ENCODE data around the gene ATF6B.

Gene ATF6B

DNA sequence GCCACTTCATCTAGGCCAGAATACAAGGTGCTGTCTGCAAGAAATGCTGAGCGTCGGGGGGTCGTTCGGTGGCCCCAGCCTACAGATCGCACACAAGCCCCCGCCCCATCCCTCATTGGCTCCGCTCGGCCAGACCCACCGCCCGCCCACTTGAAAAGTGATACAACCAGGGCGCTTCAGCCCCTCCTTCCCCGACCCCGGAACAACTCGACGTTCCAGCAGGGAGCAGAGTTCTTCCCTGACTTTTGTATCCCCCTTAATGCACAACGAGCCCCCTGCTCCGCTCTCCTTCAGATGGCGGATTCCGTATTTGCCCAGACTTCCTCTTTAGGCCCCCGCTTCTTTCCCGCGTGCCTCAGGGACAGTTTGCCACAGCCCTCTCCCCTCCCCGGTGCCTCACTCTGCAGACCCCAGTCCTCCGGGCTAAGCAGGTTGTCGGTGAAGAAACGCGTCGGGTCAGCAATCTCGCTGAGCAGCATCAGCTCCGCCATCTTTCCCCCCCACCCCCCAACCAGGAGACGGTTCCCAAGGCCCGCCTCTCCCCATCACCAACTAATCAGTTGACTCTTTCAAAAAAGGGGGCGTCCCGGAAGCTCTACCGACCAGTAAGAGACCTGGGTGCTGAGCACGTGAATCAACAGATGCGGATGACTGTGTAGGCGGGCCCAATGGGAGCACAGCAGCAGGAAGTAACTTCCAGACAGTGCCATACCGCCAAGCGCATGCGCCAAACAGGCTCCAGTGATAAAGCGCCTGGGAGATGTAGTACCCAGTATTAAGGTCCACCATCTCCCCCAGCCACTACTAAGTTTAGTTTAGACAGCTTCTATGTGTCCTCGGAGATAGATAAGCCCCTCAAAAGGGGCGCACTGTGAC is at the start of gene ATF6B:
TSS of gene ATF6B (minus strand) at position 530 of the 876 bp plus-strand sequence. CDS start at position 491, 39 bp downstream.
- peak; percentile 100 for DNase-seq

DNA sequence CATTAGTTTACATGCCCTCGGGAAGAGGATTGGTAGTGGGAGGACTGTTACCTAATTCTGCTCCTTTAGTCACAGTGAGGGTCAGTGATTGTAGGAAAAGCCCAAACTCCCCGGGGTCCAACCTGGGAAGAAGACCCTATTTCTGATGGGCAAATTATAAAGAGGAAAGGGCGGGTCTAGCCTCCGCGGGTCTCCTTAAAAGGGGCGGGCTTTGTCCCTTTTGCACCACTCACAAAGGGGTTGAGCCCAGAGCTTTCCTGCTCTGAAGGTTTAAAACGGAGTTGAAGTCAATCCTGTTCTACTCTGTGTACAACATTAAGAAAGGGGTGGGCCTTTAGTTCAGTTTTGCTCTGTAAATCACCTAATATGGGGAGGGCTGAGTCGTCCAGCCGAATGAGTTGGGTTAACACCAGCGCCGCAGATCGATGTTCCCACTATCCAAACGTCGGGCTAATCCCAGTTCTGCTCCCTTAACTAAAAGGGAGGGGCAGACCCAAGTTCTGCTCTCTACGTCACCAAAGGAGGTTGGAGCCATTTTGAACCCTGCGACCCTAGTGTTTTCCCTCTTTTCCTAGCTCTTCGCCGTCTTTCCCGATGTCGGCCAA is 49.2 kb upstream of the ATF6B start:
- DNase-seq = no peak

DNA sequence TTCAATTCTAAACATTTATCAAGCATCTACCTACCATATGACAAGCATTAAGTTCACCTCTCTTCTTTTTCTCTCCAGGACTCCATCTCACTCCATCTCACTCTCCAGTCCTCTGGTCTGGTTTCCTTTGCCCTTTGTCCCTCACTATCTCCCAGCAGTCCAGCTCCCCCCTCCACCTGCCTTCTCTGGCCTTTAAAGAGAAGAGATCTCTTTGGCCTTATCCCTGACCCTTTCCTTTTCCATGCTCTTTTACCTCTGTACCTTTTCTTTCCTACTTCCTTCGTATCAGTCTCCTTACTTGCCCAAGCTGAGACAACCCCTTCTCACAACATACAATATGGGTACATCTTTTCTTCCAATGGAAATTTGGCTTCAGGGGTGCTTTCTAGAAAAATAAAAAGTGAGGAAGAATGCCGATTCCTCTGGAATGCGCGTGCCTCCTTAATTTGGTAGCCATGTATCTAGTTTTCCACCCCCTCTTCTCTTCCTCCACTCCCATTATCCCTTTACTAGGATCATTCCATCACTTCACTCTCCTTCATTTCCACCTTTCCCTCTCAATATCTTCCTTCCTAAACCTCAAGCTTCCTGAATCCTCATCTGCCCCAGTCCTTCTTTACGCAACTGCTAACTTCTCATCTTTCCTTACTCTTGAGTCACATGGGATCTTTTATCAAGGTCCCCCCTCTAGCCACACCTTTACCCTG is 48.6 kb upstream of the ATF6B start:
- peak; percentile 51 for DNase-seq

DNA sequence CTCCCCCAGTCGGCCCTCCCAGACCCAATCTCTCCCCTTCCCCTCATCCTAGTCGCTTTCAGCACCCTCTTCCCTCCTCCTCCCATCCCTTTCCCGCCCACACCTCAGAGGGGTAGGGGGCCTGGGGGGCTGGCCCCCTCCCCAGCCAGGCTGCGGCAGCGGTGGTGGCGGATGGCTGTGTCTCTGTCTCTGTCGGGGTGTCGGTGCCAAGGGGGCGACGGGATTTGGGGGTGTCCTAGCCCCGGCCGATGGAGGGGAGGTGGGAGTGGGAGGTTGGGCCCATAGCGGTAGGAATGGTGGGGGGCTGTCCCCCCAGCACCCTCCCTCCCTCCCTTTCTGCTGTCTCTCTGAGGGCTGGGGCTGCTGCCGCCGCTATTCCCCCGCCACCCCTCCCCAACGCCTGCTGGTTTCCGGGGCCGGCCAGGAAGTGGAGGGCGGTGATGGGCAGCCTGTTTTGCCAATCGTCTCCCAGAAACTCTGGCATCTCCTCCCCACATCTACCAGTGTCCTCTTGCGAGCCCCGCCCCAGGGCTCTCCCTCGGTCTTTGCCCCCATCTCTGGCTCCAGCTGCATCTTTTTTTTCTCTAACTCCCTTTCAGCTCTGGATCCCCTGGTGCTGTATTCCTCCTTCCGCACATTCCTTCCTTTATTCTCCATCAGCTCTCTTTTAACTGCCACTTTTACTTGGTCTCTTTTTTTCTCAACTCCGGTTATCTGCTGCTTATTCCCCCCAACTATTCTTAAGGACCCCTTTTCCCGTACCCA is 47.8 kb upstream of the ATF6B start, which contains the start of gene AGPAT1:
TSS of gene AGPAT1 (minus strand) at position 374 of the 765 bp plus-strand sequence. CDS start 4,588 bp downstream, outside the sequence.
- peak; percentile 97 for DNase-seq

DNA sequence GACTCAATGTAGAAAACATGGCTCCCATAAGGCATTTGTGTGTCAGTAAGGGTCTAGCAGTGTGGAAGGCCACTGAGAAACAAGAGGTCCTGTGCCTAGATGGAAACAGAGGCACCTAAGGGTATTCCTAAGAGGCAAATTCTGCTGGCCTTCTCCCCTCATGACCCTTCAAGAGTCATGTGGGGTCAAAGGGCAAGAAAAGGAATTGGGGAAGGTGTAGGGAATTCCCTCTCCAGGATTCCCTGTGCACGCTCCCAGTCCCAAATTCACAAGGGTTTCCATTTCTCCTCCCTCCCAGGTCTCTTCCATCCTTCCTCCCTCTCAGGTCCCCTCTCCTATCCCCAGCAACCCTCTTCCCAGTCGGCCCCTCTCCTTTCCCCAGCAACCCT is 47.3 kb upstream of the ATF6B start:
- no peak for DNase-seq

DNA sequence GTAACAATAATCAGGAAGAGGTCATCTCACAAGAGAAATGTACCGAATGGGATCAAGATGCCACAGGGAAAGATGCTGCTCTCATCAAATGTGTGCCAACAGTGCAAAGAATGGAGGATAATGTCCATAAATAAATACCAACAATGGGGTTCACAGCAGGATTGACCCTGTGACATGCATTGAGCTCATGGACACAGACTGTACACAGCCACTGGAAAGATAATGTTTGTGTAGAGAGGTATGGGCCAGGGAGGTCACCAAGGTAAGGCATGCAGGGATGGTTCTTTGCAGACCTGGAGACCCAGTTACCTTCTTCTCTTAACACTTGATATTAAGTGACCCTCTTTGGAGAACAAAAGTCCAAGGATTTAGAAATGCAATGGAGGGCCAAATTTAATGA is 46.4 kb upstream of the ATF6B start:
- no peak for DNase-seq

DNA sequence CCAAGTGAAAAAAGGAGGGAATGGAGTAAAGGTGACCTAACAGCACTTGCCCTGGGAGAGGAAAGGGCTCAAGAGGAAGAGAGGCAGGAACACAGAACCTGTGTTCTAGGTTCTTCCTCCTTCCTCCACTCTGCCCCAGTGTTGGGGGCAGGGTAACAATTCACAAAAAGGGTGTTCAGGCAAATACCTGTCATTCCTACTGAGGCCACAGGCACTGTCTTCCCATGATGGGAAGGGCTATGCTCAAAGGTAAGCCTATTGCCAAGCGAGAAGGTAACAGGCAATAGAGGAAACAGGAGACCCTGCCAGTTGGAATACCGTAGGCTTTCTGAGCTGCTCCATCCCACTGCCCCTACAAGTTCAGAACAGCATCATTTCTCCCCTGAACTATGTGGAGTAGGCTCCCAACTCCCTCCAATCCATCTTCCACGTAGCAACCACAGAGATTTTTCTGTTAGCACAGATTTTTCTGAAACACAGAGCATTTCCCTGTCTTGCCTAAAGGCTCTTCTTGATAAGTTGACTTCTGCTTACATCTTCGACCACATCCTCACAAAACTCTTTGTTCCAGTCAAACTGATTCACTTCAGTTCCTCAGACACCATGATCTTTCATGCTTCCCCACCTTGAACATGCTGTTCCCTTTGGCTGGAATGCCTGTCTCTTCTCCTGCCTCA is 45.1 kb upstream of the ATF6B start:
- no peak for DNase-seq

DNA sequence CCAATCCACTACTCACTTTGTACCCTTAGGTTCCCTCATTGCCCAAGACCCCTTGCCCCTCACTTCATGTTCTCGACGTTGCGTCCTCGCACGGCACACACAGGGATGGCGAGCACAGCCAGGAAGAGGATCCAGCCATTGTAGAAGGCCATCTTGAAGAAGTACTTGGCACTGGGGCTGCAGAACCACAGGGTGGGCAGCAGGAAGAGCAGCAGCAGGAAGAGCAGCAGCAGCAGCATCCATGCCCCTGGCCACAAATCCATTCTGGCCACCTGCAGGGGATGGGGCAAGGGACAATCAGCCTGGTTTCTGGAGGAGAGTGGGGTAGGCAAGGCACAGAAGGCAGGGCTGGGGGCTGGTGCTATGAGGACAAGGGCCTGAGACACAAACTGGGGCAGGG is 43.2 kb upstream of the ATF6B start:
- DNase-seq = no peak

DNA sequence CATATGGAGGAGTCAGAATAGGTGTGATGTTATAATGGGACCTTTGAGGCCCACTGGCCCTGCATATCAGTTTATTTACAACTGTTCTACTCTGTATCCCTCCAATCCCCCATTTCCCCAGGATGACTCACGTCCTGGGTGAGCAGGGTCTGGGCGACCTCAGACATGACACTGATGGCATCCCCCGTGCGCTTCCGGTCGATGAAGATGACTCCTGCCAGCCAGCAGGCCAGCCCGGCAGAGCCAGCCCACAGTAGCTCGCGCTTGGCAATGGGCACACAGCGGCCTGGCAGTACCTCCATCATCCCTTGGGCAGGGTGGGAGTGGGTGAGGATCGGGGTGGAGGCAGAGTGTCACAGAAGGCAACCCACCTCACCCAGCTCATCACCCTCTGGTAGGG is 42.2 kb upstream of the ATF6B start:
- no peak for DNase-seq

DNA sequence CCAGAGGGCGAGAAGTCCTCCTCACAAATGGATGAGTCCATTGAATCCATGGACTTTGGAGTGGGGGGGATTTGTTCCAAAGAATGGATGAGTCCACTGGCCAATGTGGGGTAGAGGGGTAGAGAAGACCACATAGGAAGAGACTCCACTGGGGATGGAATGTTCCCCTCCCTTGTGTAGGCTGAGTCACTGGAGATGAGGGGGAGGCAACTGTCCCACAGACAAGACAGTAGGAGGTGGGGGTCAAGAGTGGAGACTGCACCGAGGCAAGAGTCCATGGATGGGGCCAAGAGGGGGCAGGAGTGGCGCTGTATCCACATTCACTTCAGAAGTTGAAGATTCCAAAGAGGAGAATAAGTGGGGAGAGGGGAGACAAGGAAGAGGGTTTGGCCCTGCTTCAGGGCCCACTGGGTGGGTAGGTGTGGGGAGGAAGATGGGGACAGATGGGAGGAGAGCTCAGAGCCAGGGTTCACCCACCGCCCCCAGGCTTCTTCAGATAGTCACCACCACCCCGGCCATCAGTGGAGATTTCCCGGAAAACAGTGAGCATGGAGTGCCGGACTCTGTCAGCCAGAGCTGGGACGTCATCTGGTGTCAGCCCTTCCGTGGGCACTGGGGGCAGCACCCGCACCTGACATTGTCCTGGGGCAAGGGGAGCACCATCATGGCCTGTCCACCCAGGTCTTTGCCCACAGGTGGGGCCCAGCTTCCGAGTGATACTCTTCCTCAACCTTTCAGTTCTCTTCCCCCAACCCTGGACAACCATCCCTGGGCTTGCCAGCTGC is 41.0 kb upstream of the ATF6B start:
- peak; percentile 36 for DNase-seq

DNA sequence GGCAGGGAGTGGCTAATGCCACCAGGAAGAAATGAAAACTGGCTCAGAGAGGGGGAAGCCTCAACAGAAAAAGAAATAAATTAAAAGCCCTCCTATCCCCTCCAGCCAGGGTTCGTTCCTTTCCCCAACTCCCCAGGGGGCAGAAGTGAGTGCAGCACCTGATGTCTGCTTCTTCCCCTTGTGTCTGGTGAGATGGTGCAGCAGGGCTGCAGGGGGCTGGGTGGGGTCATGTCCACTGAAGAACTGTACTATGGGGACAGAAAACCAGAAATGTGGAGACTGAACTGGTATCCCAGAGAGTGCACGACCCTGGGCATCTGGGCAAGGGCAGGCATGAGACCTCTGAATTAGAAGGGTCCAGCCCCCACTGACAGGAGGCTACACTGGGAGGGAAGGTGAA is 40.3 kb upstream of the ATF6B start:
- no peak for DNase-seq

DNA sequence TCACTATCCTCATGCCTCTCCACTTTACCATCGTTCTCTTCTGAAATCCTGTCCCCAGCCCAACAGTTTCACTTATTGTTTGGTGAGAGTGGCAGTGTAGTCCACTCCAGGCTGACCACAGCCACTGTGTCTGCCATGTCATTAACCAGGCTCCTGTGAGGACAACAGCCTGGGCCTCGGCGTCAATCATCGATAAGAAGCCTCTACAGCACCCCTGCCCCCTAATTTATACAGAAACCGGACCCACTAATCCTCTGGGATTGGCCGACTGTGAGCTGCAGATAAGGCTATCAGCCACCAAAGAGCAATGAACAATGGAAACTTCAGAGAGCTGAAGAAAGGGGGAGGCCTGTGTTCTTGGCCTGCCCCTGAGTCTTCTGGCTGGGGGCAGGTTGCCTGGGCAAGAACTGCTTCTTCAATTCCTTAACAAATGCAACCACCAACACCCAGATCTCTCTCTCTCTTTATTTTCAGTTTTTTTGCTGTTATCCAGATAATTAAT is 39.8 kb upstream of the ATF6B start:
- DNase-seq = no peak

DNA sequence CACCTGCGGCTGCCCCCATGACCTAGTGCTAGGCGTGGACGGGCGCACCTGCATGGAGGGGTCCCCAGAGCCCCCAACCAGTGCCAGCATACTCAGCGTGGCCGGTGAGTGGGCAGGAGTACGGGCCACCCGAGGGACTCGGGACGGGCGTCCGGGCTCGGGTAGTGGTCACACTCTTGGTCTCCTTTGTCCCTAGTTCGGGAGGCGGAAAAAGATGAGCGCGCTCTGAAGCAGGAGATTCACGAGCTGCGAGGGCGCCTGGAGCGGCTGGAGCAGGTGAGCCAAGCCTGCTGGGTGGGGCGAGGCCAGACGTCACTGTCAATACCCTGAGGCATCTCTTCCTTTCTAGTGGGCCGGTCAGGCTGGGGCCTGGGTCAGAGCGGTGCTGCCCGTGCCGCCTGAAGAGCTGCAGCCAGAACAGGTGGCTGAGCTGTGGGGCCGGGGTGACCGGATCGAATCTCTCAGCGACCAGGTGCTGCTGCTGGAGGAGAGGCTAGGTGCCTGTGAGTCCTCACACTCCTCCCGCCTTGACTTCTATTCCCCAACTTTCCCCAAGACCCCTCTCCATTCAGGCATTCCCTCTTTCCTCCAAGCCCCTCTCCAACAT is 39.2 kb upstream of the ATF6B start:
- DNase-seq = no peak

DNA sequence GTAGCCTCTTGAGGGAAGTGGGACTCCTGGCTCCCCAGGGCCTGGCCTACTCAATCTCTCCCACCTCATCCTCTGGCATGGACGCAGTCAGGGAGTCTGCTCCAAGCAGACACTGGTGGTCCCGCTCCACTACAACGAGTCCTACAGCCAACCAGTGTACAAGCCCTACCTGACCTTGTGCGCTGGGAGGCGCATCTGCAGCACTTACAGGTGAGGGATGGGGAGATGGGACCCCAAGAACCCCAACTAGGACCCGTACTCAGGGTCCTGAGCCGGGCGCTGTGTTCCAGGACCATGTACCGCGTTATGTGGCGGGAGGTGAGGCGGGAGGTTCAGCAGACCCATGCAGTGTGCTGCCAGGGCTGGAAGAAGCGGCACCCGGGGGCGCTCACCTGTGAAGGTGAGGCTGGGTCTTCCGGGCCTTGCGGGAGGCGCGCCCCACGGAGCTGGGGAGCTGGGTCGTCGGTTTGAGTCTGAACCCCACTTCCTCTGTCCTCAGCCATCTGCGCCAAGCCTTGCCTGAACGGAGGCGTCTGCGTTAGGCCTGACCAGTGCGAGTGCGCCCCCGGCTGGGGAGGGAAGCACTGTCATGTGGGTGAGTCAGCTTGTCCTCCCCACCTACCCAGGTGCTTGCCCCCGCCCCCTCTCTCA is 38.5 kb upstream of the ATF6B start:
- no peak for DNase-seq

DNA sequence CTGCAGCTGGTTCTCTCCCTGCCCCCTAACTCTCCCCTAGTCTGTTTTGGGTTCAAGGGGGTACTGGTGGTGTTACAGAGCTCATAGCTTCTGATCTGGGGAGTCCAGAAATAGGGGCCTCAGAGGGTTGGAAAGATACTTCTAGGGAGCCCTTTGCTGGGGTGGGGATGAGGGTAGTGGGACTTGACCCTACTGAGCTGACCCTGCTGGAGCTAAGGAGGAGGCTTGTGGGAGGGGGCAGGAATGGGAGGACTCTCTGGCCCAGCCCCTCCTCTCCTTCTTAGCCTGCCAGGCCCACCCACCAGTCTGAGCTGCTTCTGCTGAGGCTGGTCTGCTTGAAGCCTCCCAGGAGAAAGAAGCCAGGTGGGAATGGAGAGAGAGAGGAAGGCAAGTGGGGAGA is 36.2 kb upstream of the ATF6B start, which contains the start of gene EGFL8:
TSS of gene EGFL8 (plus strand) at position 301 of the 400 bp plus-strand sequence. CDS start 1,571 bp downstream, outside the sequence.
- DNase-seq = no peak

DNA sequence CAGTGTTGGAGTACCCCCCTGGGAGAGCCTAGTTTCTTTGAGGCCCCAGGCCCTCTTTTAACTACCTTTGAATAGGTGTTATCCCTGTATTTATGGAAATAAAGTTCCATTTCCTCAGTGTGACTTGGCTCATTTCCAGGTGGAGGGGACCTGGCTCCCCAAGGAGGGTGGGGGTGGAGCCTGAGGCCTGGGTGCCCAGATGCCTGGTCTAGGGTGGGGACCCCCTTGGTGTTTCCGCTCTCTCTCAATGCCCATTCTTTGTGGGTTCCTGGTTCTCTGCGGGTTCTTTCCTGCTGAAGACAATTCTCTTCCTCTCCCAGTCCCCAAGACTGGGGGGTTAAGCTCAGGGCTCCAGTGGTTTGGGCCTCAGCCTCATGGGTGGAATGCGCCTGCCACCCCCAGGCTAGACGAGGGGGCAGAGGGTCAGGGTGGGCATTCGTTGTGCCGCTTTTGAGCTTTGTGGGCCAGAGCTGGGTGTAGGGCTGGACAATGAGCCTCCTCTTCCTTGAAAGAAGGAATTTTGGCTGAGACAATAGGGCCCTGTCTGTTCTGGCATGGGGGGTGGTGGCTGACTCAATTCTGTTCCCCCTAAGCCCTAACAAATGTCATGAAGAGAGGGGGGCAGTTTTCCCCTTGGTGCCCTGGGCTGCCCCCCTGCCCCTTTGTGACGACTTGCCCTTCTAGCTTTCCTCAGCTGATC is 35.7 kb upstream of the ATF6B start:
- DNase-seq = no peak

DNA sequence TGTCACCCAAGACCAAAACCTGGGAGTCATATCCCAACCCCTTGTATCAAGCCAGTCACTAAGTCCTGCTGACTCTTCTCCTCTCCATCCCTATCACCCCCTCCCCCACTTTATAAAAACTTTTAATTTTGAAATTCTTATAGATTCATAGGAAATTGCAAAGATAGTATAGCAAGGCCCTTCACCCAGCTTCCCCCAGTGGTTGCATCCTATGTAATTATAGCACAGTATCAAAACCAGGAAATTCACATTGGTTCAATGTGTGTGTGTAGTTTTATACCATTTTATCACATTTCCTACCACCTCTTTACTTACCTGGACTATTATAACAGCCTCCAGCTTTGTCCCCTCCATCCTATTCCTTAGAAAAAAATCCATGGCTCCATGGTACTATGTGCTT is 30.0 kb upstream of the ATF6B start:
- DNase-seq = no peak

DNA sequence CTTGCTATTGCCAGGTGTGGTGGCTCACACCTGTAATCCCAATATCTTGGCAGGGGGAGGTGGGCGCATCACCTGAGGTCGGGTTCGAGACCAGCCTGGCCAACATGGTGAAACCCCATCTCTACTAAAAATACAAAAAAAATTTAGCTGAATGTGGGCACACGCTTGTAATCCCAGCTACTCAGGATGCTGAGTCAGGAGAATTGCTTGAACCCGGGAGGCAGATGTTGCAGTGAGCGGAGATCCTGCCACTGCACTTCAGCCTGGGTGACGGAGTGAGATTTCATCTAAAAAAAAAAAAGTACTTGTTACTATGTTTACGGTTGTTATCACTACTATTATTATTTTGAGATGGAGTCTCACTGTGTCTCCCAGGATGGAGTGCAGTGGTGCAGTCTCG is 28.8 kb upstream of the ATF6B start:
- DNase-seq = no peak

DNA sequence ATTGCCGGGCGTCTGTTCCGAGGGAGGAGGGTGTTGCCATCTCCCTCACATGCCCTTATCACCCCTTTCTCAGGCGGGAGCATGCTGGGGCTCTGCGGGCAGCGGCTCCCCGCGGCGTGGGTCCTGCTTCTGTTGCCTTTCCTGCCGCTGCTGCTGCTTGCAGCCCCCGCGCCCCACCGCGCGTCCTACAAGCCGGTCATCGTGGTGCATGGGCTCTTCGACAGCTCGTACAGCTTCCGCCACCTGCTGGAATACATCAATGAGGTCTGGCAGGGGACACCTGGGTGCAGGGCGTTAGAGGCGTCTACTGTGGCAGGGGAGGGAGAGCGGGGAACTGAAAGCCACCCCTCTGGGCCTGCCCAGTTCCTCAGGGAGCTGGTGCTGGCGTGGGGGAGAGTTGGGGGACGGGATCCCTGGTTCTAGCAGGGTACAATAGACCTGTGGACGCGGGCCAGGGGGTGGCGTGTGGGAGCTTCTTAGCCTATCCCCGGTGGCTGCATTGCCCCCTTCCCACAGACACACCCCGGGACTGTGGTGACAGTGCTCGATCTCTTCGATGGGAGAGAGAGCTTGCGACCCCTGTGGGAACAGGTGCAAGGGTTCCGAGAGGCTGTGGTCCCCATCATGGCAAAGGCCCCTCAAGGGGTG is 26.6 kb upstream of the ATF6B start:
- peak; percentile 63 for DNase-seq

All from fibroblast of upper back skin (primary cell).